Endodermal cell (in vitro differentiated cells): Measurements from ENCODE around the gene UBL3. TPM values are rescaled to one million over a fixed set of nuclear protein-coding genes. Genes with fewer than 3 reads are reported as not detected.

Source experiments
- DNase-seq: peaks from one replicate; pipeline ENCODE4 v3.0.0-alpha.2; 2017
- H3K27ac ChIP-seq: 2 replicates; pipeline ENCODE4 v1.5.1; 2013; ENCODE audit warnings: mild to moderate bottlenecking, low read depth, low read length, moderate library complexity
- H3K27me3 ChIP-seq: 2 replicates; pipeline ENCODE4 v1.6.1; 2013; ENCODE audit warnings: mild to moderate bottlenecking, low read length, moderate library complexity; ENCODE audit not compliant: insufficient read depth, control insufficient read depth, poor library complexity, severe bottlenecking
- H3K36me3 ChIP-seq: 2 replicates; pipeline ENCODE4 v1.7.0; 2013; ENCODE audit warnings: mild to moderate bottlenecking, low read length, moderate library complexity; ENCODE audit not compliant: control insufficient read depth, insufficient read depth
- H3K4me1 ChIP-seq: one replicate; pipeline ENCODE4 v1.7.0; 2013; ENCODE audit warnings: low read length; ENCODE audit not compliant: control insufficient read depth, insufficient read depth
- H3K4me3 ChIP-seq: 2 replicates; pipeline ENCODE4 v1.5.1; 2013; ENCODE audit warnings: mild to moderate bottlenecking, low read length, moderate library complexity
- H3K9ac ChIP-seq: 2 replicates; pipeline ENCODE4 v1.6.1; 2013; ENCODE audit warnings: mild to moderate bottlenecking, low read length, moderate library complexity; ENCODE audit not compliant: poor library complexity, severe bottlenecking; ENCODE audit errors: extremely low read depth
- H3K9me3 ChIP-seq: 2 replicates; pipeline ENCODE4 v1.6.1; 2013; ENCODE audit warnings: mild to moderate bottlenecking, low read length, moderate library complexity; ENCODE audit not compliant: control insufficient read depth
- H3K27ac Mint-ChIP-seq: 2 replicates; pipeline ENCODE4 v1.8.0; 2020; ENCODE audit warnings: mixed read lengths
- H3K27me3 Mint-ChIP-seq: 2 replicates; pipeline ENCODE4 v1.8.0; 2021; ENCODE audit warnings: mild to moderate bottlenecking, mixed read lengths; ENCODE audit not compliant: insufficient read depth
- H3K36me3 Mint-ChIP-seq: 2 replicates; pipeline ENCODE4 v1.8.0; 2020; ENCODE audit warnings: low read depth, mixed read lengths
- H3K4me1 Mint-ChIP-seq: 2 replicates; pipeline ENCODE4 v1.8.0; 2020; ENCODE audit warnings: mixed read lengths
- H3K4me3 Mint-ChIP-seq: 2 replicates; pipeline ENCODE4 v1.8.0; 2020; ENCODE audit warnings: mild to moderate bottlenecking, moderate library complexity, mixed read lengths
- H3K9me3 Mint-ChIP-seq: 2 replicates; pipeline ENCODE4 v1.8.0; 2020; ENCODE audit warnings: mild to moderate bottlenecking, mixed read lengths
- CTCF ChIP-seq: fragments of 200-600 bp; sonication (generic); conservative IDR thresholded peaks from 2 replicates; pipeline ENCODE4 v1.5.0; 2021; ENCODE audit warnings: antibody characterized with exemption, mild to moderate bottlenecking
- WGBS, 2 experiments: methylation state at CpG; one replicate each; pipeline versions ENCODE4 v1.1.5 to v1.1.7; 2013; ENCODE audit warnings: missing lambda C conversion rate in 2 of 2, mixed read lengths in 1 of 2; ENCODE audit not compliant: insufficient coverage in 1 of 2, insufficient read length in 1 of 2; 5-methylcytosine and 5-hydroxymethylcytosine counted together
- total RNA-seq, 2 donors: library from RNA; stranded (reverse); fragmentation: NEBNext Ultra II Directional in 1 of 2; extraction: Animal tissue kit (Norgen Biotek cat#: 25700) in 1 of 2; gene quantifications; 2 replicates in 1 of 2; 3 replicates in 1 of 2; pipeline ENCODE4 v1.2.1, GENCODE V29; 2021

The UBL3 gene
- total RNA-seq, 2 donors from 2014 or later = 16.5 to 22.3 TPM

DNA sequence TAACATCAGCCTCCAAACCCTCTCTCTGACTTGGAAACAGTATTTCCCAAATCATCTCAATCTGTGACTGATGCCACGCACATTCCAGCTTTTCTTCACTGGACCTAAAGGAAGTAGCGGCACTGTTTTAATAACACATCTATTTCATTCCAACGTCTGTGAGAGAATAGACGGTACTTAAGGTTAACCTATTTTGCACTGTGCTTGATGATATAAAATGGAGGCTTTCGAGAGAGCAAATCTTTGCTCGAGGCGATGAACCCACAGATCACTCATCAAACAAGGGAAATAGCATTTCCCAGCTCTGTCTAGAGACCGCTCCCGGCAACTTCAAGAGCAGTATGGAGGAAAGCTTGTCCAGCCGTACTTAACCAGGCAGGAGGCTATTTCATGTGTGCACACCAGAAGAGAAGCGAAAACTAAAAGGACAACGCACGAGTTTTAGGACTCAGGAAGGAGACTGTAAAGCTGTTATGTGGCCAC, 2.9 kb downstream of the UBL3 start:
- 34 to 51% methylated on average over 11 to 13 of the region's 13 CpGs for WGBS, 2 experiments
- Mint-ChIP-seq H3K36me3 (no peaks in the 10 kb centered on the region), H3K4me3 (peak overlapping the region; percentile 82), H3K9me3 (no peaks in the 10 kb centered on the region), H3K27me3 (no peaks in the 10 kb centered on the region), H3K27ac (peak overlapping the region; percentile 87), H3K4me1 (peaks cover 40% of the 10 kb centered on the region)
- Histone ChIP-seq H3K4me3 (peak overlapping the region; percentile 99), H3K27me3 (no peaks in the 10 kb centered on the region), H3K4me1 (peaks cover 5% of the 10 kb centered on the region), H3K36me3 (no peaks in the 10 kb centered on the region), H3K9ac (peak overlapping the region; percentile 50), H3K9me3 (no peaks in the 10 kb centered on the region), H3K27ac (peak overlapping the region; percentile 14)
- TF ChIP-seq CTCF = no peak
- DNase-seq = no peak

GRCh38 chr13:29846475-29847256, 3.8 kb downstream of the UBL3 start:
- H3K9me3 Mint-ChIP-seq = no peaks in the 10 kb centered on the region
- peak overlapping the region; percentile 82 for H3K4me3 Mint-ChIP-seq
- WGBS, 2 experiments = 67 to 75% methylated on average over 3 to 6 of the region's 6 CpGs
- Histone ChIP-seq H3K27me3 (no peaks in the 10 kb centered on the region), H3K4me1 (peaks cover 5% of the 10 kb centered on the region), H3K9me3 (no peaks in the 10 kb centered on the region), H3K4me3 (peak overlapping the region; percentile 99), H3K27ac (no peak overlapping the region), H3K36me3 (no peaks in the 10 kb centered on the region), H3K9ac (peak overlapping the region; percentile 50)
- no peaks in the 10 kb centered on the region for H3K36me3 Mint-ChIP-seq
- peaks cover 44% of the 10 kb centered on the region for H3K4me1 Mint-ChIP-seq
- no peak for TF ChIP-seq CTCF
- DNase-seq = no peak
- no peak overlapping the region for H3K27ac Mint-ChIP-seq
- no peaks in the 10 kb centered on the region for H3K27me3 Mint-ChIP-seq

DNA sequence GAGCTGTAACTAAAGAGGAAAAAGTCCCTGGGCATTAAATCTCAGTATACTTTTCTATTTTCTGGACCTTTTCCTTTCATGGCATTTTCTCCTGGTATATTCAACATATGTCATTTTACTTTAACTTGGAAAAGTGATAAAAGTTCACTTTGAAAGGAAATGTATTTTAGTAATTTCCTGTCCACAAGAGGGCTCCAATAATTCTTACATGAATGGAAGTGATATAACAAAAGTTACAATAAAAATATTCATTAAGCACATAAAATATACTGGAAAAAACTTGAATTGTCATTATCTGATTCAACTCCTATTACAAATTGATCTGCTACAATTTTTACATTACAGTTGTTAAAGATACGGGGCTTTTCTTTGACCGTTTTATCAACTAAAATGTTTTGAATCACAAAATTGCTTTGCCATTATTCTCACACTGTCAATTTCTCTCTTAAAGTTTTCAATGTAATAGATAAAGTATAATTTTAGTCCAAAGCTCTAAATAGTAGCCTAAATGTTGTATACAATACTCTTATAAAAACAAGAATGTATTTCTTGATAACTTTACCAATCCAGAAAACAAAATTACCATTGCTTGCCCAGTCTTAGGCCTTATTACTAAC, 4.9 kb downstream of the UBL3 start:
- H3K36me3 ChIP-seq = no peaks in the 10 kb centered on the region
- TF ChIP-seq CTCF = peak; percentile 48
- H3K9me3 ChIP-seq = no peaks in the 10 kb centered on the region
- H3K4me3 Mint-ChIP-seq = peak overlapping the region; percentile 18
- H3K4me3 ChIP-seq = peak overlapping the region; percentile 99
- no peaks in the 10 kb centered on the region for H3K9me3 Mint-ChIP-seq
- no peaks in the 10 kb centered on the region for H3K27me3 Mint-ChIP-seq
- H3K27ac ChIP-seq = no peak overlapping the region
- WGBS, 2 experiments = 80 to 95% methylated on average over 2 of the region's 2 CpGs
- H3K27ac Mint-ChIP-seq = no peak overlapping the region
- H3K27me3 ChIP-seq = no peaks in the 10 kb centered on the region
- peaks cover 2% of the 10 kb centered on the region for H3K4me1 ChIP-seq
- H3K36me3 Mint-ChIP-seq = no peaks in the 10 kb centered on the region
- DNase-seq = no peak
- H3K9ac ChIP-seq = peak overlapping the region; percentile 50
- H3K4me1 Mint-ChIP-seq = peaks cover 50% of the 10 kb centered on the region
